22Rv1 (cell line): ENCODE results near the gene CAND1.

ENCODE experiments used
- ZFX ChIP-seq: fragments of 450-650 bp; IDR thresholded peaks from 2 replicates; pipeline ENCODE4 v1.6.1; 2017; ENCODE audit warnings: antibody characterized with exemption, borderline replicate concordance
- TF ChIP-seq, protein P1 (sequence below): fragments of 450-650 bp; IDR thresholded peaks from 2 replicates; pipeline ENCODE4 v1.5.1; 2017; ENCODE audit warnings: mild to moderate bottlenecking

DNA sequence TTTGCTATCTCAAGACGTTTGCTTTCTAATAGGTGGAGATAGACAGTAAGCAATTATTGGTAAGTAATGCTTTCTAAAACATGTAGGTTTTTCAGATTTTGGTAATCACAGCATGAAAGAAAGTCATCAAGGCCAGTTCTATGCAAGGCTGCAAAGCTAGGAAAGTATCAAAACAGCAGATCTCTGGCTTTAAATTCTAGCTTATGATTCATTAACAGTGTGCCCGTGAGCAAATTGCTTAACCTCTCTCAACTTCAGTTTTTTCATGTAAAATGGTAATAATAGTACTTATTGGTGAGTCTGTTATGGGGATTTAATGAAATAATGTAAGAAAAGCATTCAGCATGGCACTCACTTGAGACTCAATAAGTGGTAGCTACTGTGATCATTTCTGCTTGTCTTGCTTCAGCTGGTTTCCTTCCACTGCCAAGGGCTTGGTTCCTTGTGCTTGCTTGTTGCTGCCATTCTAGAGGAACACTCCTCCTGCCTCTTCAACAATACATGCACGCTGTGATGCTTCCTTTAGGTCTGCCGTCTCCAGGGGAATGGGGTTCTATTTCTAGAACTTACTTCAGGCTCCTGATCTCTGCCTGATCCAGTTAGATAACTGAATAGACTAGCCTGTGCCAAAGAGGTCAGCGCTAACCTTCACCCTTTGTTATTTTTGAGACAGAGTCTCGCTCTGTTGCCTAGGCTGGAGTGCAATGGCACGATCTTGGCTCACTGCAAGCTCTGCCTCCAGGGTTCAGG lies 88.4 kb downstream of the CAND1 start:
- TF ChIP-seq, protein P1, sequence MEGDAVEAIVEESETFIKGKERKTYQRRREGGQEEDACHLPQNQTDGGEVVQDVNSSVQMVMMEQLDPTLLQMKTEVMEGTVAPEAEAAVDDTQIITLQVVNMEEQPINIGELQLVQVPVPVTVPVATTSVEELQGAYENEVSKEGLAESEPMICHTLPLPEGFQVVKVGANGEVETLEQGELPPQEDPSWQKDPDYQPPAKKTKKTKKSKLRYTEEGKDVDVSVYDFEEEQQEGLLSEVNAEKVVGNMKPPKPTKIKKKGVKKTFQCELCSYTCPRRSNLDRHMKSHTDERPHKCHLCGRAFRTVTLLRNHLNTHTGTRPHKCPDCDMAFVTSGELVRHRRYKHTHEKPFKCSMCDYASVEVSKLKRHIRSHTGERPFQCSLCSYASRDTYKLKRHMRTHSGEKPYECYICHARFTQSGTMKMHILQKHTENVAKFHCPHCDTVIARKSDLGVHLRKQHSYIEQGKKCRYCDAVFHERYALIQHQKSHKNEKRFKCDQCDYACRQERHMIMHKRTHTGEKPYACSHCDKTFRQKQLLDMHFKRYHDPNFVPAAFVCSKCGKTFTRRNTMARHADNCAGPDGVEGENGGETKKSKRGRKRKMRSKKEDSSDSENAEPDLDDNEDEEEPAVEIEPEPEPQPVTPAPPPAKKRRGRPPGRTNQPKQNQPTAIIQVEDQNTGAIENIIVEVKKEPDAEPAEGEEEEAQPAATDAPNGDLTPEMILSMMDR = no peak
- no peak for TF ChIP-seq ZFX
